GM19043 (cell line): Measurements from ENCODE around the gene DIAPH1.

Experiments
- ATAC-seq: cut with Tn5 transposase; IDR thresholded peaks from one replicate; pipeline ENCODE4 v1.9.1; 2021; ENCODE audit warnings: low read depth; ENCODE audit not compliant: unreplicated experiment

Gene DIAPH1

DNA sequence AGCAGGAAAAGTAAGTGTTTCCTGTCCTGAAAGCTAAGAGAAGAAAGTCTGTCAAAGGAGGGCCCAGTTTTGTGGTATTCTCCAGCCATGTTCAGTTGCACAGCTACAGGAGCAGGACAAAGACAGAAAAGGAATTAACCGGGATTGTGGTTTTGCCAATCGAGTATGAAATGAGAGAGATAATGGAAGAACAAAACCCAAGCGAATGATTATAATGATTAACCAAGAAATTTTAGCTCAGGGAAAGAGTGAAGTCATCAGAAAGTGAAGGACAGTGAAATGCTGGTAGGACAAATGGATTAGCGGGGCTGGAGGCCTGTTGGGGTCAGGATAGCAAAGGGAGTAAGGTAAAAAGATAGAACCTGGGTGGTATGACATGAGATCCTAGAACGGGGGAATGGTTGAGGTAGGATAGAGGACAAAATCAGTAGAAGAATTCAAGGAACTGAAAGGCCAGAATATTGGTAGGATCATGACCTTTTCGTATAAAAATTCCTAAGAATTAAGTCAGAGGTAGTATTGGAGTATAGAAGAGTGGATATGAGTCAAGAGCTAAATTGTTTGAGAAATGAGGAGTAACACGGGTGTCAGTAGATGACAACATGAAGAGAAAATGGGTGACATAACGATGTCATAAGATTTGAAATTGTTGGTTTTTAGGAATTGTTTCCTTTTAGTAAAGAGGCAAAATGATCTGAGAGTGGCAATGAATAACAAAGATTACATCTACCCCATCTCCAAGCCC lies 52.8 kb downstream of the DIAPH1 start:
- ATAC-seq = no peak

- peak; percentile 96 for ATAC-seq
These were observed 54.5 kb downstream of the DIAPH1 start for GRCh38 chr5:141564216-141564692.

DNA sequence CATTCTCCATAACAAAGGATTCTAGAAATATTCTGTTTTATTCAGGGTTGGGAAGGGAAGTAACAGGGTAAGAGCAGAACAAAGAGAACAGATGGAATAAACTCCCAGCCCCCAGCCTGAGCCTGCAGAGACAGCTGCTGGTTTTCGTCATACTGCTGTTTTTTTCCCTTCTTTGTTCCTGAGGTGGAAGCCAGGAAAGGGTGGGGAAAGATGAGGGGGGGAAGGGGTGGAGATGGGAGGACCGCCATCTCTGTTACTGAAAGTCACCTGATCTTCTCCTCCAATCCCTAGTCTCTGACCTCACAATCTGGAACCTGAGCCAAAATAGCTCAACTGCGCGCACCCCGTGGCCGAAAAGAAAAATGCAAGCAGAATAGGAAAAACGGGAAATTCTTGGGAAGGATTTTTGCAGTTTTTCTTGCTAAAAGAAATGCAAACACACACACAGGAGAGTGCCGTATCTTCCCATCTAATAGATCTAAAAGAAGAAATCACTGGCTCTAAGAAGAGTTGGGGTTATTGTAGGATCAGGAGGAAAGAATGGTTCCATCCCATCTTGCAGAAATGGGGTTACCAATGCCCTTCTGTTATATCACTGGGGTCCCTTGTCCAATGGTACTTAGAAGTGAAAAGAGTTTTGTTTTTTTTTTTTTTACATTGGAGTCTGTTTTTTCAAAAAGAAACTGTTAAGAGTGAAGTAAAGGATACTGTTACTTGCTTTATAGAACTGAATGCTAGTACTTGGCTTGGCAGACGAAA lies 57.9 kb downstream of the DIAPH1 start:
- no peak for ATAC-seq

- no peak for ATAC-seq
These were observed 58.6 kb downstream of the DIAPH1 start for GRCh38 chr5:141560151-141560550.

- no peak for ATAC-seq
These were observed 59.3 kb downstream of the DIAPH1 start for GRCh38 chr5:141559461-141559860.

- no peak for ATAC-seq
These were observed 60.6 kb downstream of the DIAPH1 start for GRCh38 chr5:141558150-141558549.

DNA sequence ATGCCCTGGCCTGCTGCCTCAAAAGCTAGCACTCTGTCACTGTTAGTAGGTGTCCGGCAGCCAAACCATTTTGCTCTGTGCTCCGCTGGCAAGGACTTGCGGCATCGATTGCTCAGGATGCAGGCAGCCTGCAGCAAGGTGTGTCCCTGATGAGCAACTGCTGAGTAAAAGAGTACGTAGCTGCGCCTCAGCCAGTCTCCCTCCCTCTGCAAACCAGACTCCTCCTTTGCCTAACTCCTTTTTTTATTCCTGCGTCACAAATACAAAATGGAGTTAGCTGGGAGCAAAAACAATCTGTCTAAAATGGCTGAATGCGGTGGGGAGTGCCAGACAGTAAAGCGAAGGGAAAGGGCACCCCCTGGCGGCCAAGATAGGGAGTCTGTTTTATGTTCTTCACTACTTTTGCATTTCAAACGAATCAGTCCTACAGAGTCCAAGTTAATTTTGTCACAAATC lies 61.1 kb downstream of the DIAPH1 start:
- ATAC-seq = no peak

- ATAC-seq = no peak
These were observed 70.9 kb downstream of the DIAPH1 start for GRCh38 chr5:141547921-141548320.

GRCh38 chr5:141547488-141547887 lies 71.3 kb downstream of the DIAPH1 start:
- ATAC-seq = no peak

- ATAC-seq = no peak
These were observed 75.7 kb downstream of the DIAPH1 start for GRCh38 chr5:141543053-141543452.

GRCh38 chr5:141534492-141535213 lies 84.1 kb downstream of the DIAPH1 start:
- ATAC-seq = no peak

- no peak for ATAC-seq
These were observed 84.9 kb downstream of the DIAPH1 start for GRCh38 chr5:141533897-141534296.

GRCh38 chr5:141532726-141533125 lies 86.1 kb downstream of the DIAPH1 start:
- ATAC-seq = no peak

DNA sequence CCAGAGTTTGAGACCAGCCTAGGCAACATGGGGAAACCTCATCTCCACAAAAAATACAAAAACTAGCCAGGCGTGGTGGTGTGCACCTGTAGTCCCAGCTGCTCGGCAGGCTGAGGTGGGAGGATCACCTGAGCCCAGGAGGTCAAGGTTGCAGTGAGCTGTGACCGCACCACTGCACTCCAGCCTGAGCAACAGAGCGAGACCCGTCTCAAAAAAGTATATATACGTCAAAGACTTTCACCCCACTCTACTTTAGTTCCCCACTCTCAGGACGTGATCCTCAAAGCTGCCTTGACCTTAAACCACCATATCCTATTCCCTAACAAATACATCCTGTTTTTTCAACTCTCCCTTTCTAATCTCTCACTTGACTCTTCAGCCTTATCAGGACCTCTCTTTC lies 88.9 kb downstream of the DIAPH1 start:
- ATAC-seq = no peak

DNA sequence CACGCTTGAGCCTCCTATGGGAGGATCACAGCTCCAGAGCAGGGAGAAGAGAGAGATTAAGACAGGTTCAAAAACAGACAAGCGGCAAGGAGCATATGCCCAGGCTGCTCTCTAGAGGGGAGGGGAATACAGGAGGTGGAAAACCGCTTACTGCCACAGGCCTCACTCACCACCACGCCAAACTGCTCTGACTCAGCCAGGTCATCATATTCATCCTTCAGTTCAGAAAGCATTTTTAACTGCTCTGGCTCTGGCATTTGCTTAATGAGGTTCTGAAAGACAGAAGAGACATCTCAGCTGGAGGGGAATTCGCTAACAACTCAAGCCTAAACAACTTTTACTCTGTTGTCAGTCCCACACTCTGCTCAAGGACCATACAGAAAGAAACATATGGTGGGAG lies 89.8 kb downstream of the DIAPH1 start:
- peak; percentile 45 for ATAC-seq

- no peak for ATAC-seq
These were observed 90.4 kb downstream of the DIAPH1 start for GRCh38 chr5:141528291-141528984.

- ATAC-seq = no peak
These were observed 91.4 kb downstream of the DIAPH1 start for GRCh38 chr5:141527426-141527825.

DNA sequence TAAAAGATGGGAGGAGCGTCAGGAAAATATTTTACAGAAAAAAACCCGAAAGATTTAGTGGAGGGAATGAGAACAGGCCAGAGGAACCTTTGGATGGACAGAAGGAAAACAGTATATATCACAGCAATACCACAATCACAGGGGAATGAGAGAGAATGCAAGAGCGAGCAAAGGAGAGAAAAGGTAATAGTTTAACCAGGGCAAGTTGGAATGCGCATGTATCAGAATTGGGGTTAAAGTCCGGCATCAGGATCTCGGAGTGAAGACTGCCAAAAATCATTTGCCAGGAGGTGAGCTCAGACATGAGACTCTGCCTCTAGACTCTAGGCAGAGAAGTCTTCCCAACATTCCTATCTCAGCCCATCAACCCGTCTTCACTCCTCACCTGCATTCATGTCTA lies 93.1 kb downstream of the DIAPH1 start:
- no peak for ATAC-seq

- ATAC-seq = peak; percentile 59
These were observed 93.9 kb downstream of the DIAPH1 start for GRCh38 chr5:141524604-141525597.
